ENCODE data around the gene PPP1R1C.

PPP1R1C gene

DNA sequence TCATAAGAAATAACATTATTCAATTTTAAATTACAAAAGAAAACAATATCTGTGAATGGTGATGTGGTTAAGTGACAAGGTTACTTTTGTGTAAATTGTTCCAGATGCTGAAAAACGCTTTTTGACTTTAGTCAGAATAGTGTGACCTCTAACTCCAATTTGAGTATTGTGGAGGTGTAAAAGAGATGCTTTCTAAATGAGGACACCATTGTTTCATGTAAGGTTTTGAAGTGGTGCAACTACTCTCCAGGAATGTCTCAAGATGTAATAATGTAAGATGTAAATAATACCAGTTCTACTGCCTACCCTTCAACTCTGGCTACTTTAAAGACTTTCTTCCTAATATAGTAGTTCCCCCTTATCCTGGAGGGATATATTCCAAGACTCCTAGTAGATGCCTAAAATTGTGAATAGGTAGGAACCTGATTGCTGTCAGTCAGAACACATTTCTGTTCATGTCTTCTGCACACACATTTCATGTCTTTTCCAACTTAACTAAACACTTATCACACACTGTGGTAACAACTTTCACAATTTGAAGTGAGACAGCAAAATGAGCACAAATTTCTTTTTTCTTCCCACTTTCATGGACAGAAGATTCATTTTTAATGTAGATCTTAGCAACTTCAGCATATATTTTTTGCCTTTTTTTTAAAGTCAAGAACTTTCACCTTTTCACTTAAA, 39.1 kb upstream of the PPP1R1C start:
- no peaks in the 10 kb centered on the region for H3K9me3 Mint-ChIP-seq
- peaks cover 6% of the 10 kb centered on the region for H3K4me1 Mint-ChIP-seq
- H3K36me3 Mint-ChIP-seq (ENCODE audit: low read depth), result no peaks in the 10 kb centered on the region
- no peak overlapping the region for H3K27ac Mint-ChIP-seq
- H3K4me3 Mint-ChIP-seq, result no peak overlapping the region
- TF ChIP-seq, protein P1, sequence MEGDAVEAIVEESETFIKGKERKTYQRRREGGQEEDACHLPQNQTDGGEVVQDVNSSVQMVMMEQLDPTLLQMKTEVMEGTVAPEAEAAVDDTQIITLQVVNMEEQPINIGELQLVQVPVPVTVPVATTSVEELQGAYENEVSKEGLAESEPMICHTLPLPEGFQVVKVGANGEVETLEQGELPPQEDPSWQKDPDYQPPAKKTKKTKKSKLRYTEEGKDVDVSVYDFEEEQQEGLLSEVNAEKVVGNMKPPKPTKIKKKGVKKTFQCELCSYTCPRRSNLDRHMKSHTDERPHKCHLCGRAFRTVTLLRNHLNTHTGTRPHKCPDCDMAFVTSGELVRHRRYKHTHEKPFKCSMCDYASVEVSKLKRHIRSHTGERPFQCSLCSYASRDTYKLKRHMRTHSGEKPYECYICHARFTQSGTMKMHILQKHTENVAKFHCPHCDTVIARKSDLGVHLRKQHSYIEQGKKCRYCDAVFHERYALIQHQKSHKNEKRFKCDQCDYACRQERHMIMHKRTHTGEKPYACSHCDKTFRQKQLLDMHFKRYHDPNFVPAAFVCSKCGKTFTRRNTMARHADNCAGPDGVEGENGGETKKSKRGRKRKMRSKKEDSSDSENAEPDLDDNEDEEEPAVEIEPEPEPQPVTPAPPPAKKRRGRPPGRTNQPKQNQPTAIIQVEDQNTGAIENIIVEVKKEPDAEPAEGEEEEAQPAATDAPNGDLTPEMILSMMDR (IDR thresholded peaks at IDR 0.05), result no peak
- H3K27me3 Mint-ChIP-seq (ENCODE audit: low read depth, poor library complexity), result no peaks in the 10 kb centered on the region
- no peak for DNase-seq

DNA sequence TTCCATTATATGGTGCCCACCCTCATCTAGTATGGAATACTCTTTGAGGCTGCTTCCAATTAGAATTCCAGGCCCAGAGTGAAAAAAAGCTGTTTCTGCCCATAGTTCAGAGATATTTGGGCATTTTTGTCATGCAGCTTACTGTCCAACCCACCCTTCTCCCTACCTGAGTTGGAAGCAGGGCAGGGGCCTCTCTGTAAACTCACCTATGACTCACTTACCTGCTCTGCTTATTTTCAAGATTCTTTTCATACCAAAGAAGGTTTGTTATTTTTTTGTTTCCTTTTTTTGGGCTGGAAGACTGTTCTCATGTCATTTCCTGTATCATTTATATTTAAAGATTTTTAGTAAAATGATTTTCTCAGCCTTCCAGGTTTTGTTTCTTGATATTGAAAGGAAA, 38.4 kb upstream of the PPP1R1C start:
- H3K4me1 Mint-ChIP-seq, result peaks cover 6% of the 10 kb centered on the region
- H3K9me3 Mint-ChIP-seq, result no peaks in the 10 kb centered on the region
- DNase-seq, result no peak
- no peak overlapping the region for H3K27ac Mint-ChIP-seq
- H3K36me3 Mint-ChIP-seq (ENCODE audit: low read depth), result no peaks in the 10 kb centered on the region
- no peaks in the 10 kb centered on the region for H3K27me3 Mint-ChIP-seq (ENCODE audit: low read depth, poor library complexity)
- TF ChIP-seq, protein P1 (IDR thresholded peaks at IDR 0.05), result no peak
- no peak overlapping the region for H3K4me3 Mint-ChIP-seq

DNA sequence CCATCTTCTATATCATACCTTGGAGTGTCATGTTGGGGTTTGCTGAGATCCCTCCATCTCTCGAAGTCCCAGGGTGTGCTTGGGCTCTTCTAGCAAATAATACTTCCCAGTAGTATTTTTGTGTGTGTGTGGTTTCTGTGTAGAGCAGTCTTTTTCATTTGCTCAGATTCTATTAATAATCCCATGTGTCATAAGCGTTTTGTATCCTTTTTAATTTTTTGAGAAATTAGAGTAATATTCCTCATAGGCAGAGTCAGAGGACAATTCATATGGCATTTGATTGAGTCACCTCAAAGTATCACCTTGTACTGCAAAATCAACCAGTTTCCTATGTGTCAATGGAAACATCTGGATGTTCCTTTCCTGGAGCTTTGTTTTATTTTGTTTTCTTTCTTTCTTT, 37.4 kb upstream of the PPP1R1C start:
- Mint-ChIP-seq H3K36me3 (ENCODE audit: low read depth) (no peaks in the 10 kb centered on the region), H3K27me3 (ENCODE audit: low read depth, poor library complexity) (no peaks in the 10 kb centered on the region), H3K4me1 (peaks cover 6% of the 10 kb centered on the region), H3K9me3 (no peaks in the 10 kb centered on the region), H3K4me3 (no peak overlapping the region), H3K27ac (no peak overlapping the region)
- no peak for DNase-seq
- TF ChIP-seq, protein P1 (IDR thresholded peaks at IDR 0.05), result no peak

DNA sequence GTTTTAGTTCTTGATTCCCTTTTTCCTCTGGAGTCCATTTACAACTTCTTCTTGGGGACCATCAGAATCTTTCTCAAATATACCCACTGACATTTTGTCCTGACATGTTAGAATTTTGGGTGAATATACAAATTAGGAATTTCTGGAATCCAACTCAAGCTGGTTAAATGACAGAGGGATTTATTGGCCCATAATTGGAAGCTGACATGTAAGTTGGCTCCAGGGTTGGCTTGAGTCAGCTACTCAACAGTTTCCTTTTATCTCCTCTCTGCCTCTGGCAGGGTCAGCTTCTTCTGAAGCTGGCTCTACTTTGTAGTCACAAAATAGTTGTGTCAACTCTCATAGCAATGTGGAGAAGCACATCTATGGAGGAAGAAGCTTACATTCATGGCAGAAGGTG, 36.6 kb upstream of the PPP1R1C start:
- no peaks in the 10 kb centered on the region for H3K9me3 Mint-ChIP-seq
- H3K36me3 Mint-ChIP-seq (ENCODE audit: low read depth), result no peaks in the 10 kb centered on the region
- DNase-seq, result no peak
- no peak overlapping the region for H3K4me3 Mint-ChIP-seq
- no peaks in the 10 kb centered on the region for H3K27me3 Mint-ChIP-seq (ENCODE audit: low read depth, poor library complexity)
- H3K4me1 Mint-ChIP-seq, result peaks cover 10% of the 10 kb centered on the region
- TF ChIP-seq, protein P1 (IDR thresholded peaks at IDR 0.05), result no peak
- H3K27ac Mint-ChIP-seq, result peak overlapping the region; percentile 62

DNA sequence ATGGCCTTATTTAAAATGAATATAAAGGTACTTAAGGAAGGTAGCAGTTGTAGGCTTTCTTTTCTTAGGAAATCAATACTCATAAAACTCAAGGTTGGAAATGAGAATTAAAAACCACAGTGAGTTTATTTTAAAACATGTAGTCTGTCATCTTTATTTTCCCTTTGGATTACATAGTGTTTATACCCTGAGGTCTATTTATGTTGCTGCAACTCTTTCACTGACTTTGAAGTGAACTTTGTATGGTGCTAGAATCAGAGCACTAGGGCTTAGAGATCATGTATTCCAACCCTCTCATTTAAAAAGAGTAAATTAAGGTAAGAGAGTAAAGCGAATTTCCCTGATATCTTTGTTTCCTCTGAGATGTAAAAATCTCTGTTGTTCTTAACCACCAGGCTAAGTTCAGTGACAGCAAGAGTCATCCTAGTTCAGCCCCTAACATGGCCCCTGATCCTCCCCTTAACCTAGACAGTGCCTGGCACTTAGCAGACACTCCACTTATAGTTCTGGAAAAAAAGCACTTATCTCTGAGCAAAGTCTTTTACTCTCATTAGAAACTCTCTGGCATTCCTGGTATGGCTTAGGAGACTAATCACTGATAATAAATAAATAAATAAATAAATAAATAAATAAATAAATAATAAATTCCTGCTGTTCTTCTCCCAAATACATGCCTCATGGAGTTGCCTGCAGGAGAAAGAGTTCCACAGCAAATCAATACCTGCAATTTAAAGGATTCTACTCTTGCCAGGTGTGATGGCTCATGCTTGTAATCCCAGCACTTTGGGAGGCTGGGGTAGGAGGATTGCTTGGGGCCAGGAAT, 33.0 kb upstream of the PPP1R1C start:
- no peak for DNase-seq
- TF ChIP-seq, protein P1 (IDR thresholded peaks at IDR 0.05), result no peak
- Mint-ChIP-seq H3K27me3 (ENCODE audit: low read depth, poor library complexity) (no peaks in the 10 kb centered on the region), H3K36me3 (ENCODE audit: low read depth) (no peaks in the 10 kb centered on the region), H3K27ac (no peak overlapping the region), H3K9me3 (no peaks in the 10 kb centered on the region), H3K4me3 (no peak overlapping the region), H3K4me1 (peaks cover 6% of the 10 kb centered on the region)
